GM21515 (cell line): ENCODE results near the gene TMEM219.
"Not testable (repeated sequence)": the region's sequence is repeated elsewhere in the genome, so short reads cannot be mapped to it uniquely, and the experiment has no call there.

Experiments
- ATAC-seq: cut with Tn5 transposase; IDR thresholded peaks from one replicate; pipeline ENCODE4 v1.9.1; 2021; ENCODE audit not compliant: unreplicated experiment

Gene TMEM219, protein sequence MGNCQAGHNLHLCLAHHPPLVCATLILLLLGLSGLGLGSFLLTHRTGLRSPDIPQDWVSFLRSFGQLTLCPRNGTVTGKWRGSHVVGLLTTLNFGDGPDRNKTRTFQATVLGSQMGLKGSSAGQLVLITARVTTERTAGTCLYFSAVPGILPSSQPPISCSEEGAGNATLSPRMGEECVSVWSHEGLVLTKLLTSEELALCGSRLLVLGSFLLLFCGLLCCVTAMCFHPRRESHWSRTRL

DNA sequence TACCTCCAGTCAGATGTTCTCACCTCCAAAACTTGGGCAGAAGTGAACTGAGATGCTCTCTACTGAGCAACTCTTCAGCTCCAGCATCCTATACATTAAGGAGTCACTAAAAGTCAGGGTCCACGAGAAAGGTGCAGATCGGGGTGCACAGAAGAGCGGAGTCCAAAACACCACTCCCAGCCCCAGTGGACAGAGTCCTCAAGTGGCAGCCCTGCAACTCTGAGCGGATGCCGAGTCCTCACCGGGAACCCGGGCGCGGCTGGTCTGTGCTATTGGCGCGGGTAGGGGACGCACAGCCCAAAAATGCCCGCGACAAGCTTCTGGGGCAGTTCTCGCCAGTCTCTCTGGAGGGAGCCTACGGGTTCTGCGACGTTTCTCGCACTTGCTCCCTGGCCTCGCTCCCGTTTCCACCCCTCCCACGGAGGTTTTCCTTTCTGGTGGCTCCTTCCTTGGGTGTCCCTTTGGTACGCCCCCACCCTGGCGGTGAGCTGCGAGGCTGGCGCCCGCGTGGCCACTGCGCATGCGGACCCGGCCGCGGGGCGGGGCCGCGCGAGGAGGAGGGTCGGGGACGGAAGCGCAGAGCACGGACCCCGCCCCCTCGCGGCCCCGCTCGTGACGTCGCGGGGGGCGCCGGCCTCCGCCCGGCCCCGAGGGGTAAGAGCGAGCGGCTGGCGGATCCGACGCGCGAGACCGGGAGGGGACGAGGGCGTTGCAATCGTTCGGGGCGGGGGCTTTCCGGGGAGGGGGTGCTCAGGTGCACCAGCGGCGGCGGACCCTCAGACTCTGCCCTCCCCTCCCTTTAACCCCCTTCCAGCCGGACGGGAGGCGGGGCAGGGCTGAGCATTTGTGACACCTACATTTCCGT lies at the start of gene TMEM219:
TMEM219 (plus strand) TSS at position 601 of the 865 bp plus-strand sequence. CDS start 1,065 bp downstream, outside the sequence.
- ATAC-seq, result peak; percentile 85

DNA sequence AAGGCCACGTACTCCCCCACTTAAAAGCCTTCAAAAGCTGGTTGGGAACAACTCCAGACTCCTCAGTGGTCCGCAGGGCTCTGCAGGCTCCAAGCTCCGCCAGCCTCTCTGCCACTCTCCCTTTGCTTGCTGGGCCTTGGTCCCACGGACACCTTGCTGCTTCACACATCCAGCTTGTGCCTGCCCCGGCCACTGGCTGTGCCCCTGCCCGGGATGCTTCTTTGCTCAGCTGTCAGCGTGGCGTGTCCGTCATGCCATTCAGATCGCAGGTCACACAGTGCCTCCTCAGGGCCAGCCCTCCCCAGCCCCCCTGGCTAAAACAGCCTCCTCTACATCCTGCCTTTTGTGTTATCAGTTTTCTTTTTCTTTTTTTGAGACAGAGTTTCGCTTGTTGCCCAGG lies 49.8 kb upstream of the TMEM219 start:
- ATAC-seq, result no peak

DNA sequence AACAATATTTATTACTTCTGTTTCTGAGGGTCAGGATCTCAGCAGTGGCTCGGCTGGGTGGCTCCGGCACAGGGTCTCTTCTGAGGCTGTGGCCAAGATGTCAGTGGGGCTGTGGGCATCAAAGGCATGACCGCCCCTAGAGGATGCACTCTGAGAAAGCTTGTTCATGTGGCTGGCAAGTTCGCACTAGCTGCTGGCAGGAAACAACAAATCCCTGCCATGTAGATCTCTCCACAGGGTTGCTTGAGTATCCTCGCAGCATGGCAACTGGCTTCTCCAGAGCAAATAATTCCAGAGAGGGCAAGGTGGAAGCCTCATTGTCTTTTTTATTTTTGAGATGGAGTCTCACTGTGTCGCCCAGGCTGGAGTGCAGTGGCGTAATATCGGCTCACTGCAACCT lies 48.4 kb upstream of the TMEM219 start:
- no peak for ATAC-seq

DNA sequence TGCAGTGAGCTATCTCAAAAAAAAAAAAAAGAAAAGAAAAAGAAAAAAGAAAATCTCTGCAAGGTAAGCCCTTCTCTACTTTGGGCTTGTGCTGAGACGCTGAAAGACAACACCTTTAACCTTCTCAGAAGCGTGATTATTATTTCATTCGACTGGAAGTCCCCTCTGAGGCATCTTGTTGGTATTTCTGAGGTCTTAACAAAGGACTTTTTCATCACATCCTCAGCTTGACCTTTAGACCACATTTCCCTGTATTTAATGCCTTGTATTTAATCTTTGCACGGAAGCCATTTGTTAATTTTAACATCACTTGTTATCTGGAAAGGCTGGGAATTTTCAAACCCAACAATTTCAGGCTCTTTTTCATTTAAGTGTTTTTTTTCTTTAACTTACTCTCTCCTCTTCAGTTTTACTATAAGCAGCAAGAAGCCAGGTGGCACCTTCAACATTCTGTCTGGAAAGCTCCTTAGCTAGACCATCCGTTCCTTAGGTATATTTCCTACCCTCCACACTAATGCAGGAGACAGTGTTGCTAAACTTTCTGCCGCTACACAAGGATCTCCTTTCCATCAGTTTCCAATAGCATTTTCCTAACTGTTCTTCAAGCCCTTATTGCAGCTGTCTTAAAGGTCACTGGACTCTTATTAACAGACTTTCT lies 46.2 kb upstream of the TMEM219 start:
- no peak for ATAC-seq

DNA sequence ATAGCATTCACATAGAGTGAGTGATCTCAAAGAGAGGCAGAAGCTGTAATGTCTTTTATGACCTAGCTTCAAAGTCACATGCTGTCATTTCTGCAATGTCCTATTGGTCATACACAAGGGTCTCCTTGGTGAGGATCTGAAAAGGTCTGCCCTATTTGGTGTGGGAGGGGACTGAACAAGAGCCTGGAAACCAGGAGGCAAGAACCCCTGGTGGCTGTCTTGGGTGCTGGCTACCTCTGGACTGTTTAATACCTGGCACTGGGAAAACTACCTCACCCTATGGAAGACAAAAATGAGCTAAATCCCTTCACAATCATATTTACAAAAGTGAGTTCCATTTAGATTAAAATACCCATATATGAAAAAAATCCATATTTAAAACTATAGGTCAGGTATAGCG lies 44.9 kb upstream of the TMEM219 start:
- no peak for ATAC-seq

DNA sequence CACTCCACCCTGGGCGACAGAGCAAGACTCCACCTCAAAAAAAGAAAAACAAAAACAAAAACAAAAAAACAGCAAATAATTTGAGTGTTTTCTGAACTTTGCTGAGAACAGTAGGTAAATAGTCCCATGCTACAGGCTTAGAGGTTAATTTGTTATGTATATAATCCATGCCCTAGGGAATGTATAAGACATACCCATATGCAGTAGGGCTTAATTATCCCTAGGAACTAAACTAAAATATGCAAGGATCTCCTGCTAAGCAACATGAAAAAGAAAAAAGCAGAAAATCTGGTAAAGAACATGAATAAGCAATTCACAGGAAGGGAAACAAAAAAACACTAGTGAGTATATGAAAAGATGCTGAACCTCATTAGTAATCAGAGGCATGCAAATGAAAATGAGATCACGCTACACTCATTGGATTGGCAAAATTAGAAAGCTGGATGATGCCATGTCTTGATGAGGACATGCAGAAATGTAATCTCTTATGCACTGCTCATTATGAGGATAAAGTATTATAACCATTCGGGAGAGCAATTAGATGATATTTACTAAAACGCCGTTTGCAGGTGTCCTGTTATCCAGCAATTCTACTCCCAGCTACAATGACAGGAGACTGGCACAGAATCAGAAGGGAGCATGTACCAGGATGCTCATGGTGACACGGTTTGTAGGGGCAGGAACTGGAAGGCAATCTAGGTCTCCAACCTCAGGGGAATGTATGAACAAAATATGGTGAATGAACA lies 41.4 kb upstream of the TMEM219 start:
- no peak for ATAC-seq

DNA sequence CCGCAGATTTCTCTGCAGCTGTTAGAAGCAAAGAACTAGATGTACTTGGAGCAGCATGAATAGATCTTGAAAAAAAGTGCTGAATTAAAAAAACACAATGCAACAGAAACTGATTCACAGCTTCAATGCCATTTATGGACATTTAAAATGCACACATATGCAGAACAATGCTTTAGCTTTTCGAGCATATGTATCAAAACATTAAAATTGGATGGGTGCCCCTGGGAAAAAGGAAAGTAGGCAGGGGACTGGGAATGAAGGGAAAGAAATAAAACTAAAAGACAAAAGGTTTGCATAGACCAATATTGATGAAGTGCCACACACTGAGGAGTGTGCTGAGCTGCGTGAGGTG lies 40.9 kb upstream of the TMEM219 start:
- no peak for ATAC-seq

DNA sequence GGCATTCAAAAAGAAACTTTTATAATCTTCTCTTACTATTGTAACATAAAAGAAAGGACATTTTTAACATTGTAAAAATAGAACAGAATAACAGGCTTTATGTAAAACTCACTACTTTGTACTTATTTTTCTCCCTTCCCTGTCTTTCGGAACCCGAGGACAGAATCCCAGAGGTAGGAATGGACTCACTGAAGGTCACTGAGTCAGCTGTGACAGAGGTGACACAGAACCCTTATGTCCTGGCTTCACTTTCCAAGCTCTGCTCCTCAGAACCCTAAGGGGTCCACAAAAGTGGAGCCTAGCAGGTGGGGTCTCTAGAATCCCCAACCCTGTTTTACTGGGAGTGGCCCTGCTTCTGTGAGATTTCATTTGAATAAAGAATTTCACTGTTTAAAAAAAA lies 39.6 kb upstream of the TMEM219 start:
- no peak for ATAC-seq

DNA sequence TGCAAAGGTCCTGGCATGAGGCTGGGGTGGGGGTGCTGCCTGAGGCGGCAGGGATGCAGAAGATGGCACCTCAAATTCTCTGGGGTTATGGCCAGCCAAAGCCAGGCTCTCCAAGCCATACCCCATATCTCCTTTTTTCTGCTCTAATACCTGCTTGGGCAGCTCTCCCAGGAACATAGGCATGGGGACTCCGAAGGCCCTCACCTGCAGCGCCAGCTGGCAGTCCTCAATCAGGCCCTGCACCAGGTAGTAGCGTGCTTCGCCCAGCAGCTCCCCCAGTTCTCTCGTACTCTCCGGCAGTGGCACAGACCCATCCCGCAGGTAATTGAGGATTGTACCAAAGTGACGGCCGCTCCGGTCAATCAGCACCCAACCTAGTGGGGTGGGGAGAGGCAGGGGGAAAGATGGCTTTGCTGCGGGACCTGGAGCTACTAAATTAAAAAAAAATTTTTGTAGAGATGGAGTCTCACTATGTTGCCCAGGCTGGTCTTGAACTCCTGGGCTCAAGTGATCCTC lies 38.8 kb upstream of the TMEM219 start:
- no peak for ATAC-seq

DNA sequence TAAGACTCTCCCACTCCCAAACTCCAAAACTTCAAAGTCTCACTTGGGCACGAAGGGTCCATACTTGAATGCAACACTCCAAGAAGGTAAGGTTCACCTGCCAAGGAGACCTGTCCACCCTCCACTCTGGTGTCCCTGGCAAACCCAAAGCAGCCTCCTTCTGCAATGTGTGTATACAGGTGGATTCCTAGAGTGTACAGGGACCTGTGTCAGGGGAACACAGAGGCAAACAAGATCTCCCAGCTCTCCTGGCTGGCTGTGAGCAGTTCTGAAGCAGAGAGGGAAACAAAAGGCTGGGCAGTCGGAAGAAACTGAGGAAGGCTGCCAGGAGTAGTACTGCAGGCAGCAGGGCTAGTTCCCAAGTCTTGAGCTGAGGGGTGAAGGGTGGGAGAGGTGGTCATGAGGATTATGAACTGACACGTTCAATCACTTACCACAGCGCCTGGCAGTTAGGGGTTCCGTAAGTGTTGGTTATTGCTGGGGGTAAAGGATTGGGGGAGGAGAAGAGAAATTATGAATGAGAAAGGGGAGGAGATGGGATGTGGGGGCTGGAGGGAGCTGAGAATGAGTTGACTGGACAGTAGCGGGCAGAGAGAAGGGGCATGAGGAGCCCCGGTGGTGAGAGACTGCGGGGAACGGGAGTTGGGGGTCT lies 36.6 kb upstream of the TMEM219 start:
- ATAC-seq, result no peak

DNA sequence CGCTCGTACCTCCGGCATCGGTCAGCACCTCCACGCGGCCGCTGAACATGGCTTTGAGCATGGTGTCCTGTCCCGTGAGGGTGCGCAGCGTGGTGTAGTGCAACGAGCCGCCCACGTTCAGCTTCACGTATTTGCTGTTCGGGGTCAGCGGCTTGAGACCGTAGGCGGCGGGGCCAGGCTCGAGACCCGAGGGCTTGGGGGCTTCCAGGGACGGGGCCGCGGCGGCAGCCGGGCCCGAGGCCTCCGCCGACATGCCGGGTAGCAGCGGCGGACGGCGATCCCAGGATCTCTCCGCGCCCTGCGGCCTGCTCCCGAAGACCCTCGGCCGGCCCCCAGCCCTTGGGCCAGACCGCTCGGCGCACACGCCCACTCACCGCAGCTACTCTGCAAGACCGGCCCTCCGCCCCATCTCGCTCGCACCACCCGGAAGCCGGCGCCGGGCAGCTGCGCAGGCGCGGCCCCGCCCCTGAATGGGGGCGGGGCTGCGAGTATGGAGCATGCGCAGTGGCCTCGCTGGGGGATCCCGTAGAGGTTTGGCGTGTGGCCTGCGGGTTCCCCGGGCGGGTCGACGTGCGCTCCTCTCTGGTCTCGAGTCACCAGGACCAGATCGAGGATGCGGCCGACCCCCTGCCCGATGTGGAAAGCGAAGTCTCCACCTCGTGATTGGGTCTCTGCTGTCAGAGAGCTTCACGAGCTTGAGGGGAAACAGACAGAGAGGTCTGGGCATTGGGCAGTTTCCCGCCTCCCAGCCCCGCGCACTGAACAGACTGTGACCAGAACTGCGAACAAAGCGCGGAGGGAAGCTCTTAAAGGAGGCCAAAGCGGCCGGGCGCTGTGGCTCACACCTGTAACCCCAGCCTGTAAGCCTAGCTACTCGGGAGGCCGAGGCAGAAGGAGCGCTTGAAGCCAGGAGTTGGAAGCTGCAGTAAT lies 35.8 kb upstream of the TMEM219 start, which contains the start of gene KCTD13:
KCTD13 (minus strand) TSS at position 446 of the 930 bp plus-strand sequence; CDS start at position 253, 193 bp downstream.
- ATAC-seq, result peak; percentile 80

DNA sequence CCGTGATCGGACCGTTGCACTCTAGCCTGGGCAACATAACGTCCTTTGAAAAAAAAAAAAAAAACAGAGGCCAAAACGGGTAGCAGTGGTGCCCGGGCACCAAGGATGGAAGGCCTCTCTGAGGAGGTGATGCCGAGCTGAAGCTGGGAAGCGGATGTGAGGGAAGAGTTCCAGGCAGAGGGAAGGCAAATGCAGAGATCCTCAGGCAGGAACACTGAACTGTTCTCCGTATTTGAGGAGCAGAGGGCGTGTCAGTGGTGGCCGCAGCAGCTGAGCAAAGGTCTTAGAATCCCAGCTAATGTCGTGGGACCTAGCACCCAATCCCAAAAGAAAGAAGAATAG lies 35.2 kb upstream of the TMEM219 start:
- ATAC-seq, result no peak

DNA sequence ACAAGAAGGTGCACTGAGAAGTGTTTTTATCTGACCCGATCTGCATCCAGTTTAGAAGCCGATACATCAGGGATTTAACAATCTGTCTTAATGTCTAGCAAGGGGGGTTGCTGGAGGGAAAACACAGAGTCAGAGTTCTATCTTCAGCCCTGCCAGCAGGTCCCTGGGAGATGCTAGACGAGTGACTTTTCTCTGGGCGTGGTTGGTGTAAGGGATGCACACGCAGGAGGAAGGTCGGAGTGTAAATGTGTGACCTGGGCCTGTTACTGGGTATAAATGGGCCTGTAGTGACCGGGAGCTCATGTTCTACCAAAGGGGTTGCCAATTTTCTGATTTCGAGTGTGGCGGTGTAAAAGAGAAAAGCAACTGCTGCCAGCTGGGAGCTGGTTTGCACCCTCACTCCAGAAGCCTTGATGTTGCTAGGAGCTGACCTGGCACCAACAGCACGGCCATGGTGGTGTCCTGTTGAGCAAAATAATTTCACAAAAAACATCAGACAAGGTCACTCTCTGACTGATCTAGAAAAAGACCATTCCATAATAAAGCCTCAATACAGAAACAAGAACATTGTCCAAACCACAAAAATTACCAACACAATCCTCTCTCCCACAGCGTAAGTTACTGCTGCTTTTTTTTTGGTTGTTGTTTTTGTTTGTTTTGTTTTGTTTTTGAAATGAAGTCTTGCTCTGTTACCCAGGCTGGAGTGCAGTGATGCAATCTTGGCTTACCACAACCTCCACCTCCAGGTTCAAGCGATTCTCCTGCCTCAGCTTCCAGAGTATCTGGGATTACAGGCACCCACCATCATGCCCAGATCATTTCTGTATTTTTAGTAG lies 34.6 kb upstream of the TMEM219 start:
- ATAC-seq, result no peak

DNA sequence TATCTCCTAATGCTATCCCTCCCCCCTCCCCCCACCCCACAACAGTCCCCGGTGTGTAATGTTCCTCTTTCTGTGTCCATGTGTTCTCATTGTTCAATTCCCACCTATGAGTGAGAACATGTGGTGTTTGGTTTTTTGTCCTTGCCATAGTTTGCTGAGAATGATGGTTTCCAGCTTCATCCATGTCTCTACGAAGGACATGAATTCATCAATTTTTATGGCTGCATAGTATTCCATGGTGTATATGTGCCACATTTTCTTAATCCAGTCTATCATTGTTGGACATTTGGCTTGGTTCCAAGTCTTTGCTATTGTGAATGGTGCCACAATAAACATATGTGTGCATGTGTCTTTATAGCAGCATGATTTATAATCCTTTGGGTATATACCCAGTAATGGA lies 30.1 kb upstream of the TMEM219 start:
- not testable (repeated sequence) for ATAC-seq

DNA sequence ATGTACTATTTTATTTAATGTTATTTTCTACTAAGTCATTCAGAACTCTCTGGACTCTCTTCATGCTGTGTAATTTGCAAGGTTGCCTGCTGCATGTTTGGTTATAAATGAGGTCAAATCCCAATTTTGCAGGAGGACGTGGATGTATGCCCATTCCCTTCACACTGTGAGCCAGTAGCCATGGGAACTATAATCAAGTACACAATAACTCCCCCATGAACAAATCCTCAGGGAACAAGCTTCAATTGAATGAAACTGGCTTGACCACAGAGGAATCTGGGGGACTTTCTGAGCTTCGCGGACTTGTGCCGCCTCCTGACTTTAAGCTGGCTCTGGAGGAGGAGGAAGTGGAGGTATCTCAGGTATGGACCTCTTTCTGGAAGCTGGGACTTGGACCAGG lies 21.2 kb upstream of the TMEM219 start:
- no peak for ATAC-seq

DNA sequence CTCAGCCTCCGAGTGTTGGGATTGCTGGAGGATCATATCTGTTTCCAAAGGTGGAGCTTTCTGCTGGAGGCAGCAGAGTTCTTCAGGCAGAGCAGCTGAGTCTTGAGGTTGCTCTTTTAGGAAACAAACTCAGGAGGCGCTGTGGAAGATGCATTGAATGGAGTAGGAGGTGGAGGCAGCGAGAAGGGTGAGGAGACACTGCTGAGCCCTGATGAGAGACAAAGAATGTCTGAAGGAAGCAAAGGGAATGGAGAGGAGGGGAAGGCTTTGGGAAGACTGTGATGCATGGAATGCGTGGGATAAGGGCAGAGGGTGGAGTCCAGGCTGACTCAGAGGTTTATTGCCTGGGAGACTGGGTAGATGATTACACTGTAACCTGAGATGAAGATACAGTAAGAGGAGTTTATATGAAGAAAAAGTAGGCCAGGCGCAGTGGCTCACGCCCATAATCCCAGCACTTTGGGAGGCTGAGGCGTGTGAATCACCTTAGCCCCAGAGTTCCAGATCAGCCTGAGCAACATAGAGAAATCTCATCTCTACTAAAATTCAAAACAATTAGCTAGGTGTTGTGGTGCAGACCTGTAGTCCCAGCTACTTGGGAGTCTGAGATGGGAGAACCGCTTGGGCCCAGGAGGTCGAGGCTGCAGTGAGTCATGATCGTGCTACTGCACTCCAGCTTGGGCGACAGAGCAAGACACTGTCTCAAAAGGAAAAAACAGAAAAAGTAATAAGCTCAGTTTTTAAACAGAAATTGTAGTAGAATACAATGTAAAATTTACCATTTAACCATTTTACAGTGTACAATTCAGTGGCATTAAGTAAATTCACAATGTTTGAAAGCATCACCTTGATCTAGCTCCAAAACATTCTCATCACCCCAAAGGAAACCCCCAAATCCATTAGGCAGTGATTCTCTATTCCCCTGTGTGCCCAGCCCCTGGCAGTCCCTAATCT lies 17.8 kb upstream of the TMEM219 start:
- ATAC-seq, result no peak

DNA sequence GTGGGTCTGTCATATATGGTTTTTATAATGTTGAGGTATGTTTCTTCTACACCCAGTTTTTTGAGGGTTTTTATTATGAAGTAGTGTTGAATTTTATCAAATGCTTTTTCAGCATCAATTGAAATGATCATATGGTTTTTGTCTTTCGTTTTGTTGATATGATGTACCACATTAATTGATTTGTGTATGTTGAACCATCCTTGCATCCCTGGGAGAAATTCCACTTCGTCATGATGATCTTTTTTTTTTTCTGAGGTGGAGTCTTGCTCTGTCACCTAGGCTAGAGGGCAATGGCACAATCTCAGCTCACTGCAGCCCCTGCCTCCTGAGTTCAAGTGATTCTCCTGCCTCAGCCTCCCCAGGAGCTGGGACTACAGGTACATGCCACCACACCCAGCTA lies 14.0 kb upstream of the TMEM219 start:
- no peak for ATAC-seq
